ENCODE measurements around the gene CNOT1.
"Not testable (repeated sequence)": the region's sequence is repeated elsewhere in the genome, so short reads cannot be mapped to it uniquely, and the experiment has no call there.

The CNOT1 gene

GRCh38 chr16:58615280-58615679, 14.3 kb downstream of the CNOT1 start:
- DNase-seq (ENCODE audit: low read depth, low spot score) = no peak
- POLR2A ChIA-PET = interaction anchor here (1.0 kb wide), 1 partner anchor 10 kb away, joined by 3 read pairs; no protein-coding TSS in a partner anchor
- CTCF ChIA-PET = interaction anchor here (0.7 to 1.3 kb wide), 2 partner anchors 27 to 46 kb away, joined by 3 to 5 read pairs; no protein-coding TSS in a partner anchor
- no peak for TF ChIP-seq CTCF (IDR thresholded peaks at IDR 0.05; ENCODE audit: insufficient read depth, low read length, missing control alignments)
- no peak overlapping the region for H3K4me3 ChIP-seq (ENCODE audit: low read depth, low read length)

GRCh38 chr16:58614860-58615259, 14.8 kb downstream of the CNOT1 start:
- CTCF ChIA-PET = interaction anchor here (0.7 kb wide), 1 partner anchor 27 kb away, joined by 3 read pairs; no protein-coding TSS in a partner anchor
- H3K4me3 ChIP-seq (ENCODE audit: low read depth, low read length) = no peak overlapping the region
- POLR2A ChIA-PET = interaction anchor here (1.0 kb wide), 1 partner anchor 10 kb away, joined by 3 read pairs; no protein-coding TSS in a partner anchor
- DNase-seq (ENCODE audit: low read depth, low spot score) = no peak
- no peak for TF ChIP-seq CTCF (IDR thresholded peaks at IDR 0.05; ENCODE audit: insufficient read depth, low read length, missing control alignments)

GRCh38 chr16:58614212-58614611, 15.4 kb downstream of the CNOT1 start:
- no peak for DNase-seq (ENCODE audit: low read depth, low spot score)
- no peak overlapping the region for H3K4me3 ChIP-seq (ENCODE audit: low read depth, low read length)
- TF ChIP-seq CTCF (IDR thresholded peaks at IDR 0.05; ENCODE audit: insufficient read depth, low read length, missing control alignments) = no peak
- ChIA-PET CTCF (no interaction called here), POLR2A (no interaction called here)

GRCh38 chr16:58612965-58613364, 16.7 kb downstream of the CNOT1 start:
- H3K4me3 ChIP-seq (ENCODE audit: low read depth, low read length); CTCF ChIA-PET; DNase-seq (ENCODE audit: low read depth, low spot score); POLR2A ChIA-PET: not testable (repeated sequence)

GRCh38 chr16:58608601-58609136, 21.0 kb downstream of the CNOT1 start:
- ChIA-PET CTCF (no interaction called here), POLR2A (no interaction called here)
- H3K4me3 ChIP-seq (ENCODE audit: low read depth, low read length) = no peak overlapping the region
- no peak for DNase-seq (ENCODE audit: low read depth, low spot score)
- TF ChIP-seq CTCF (IDR thresholded peaks at IDR 0.05; ENCODE audit: insufficient read depth, low read length, missing control alignments) = no peak

GRCh38 chr16:58605562-58605961, 24.1 kb downstream of the CNOT1 start:
- POLR2A ChIA-PET = no interaction called here
- H3K4me3 ChIP-seq (ENCODE audit: low read depth, low read length) = no peak overlapping the region
- CTCF ChIA-PET = no interaction called here
- no peak for DNase-seq (ENCODE audit: low read depth, low spot score)
- no peak for TF ChIP-seq CTCF (IDR thresholded peaks at IDR 0.05; ENCODE audit: insufficient read depth, low read length, missing control alignments)

- H3K4me3 ChIP-seq (ENCODE audit: low read depth, low read length) = no peak overlapping the region
- ChIA-PET POLR2A (no interaction called here), CTCF (no interaction called here)
- no peak for DNase-seq (ENCODE audit: low read depth, low spot score)
- TF ChIP-seq CTCF (IDR thresholded peaks at IDR 0.05; ENCODE audit: insufficient read depth, low read length, missing control alignments) = no peak
Measured at GRCh38 chr16:58591083-58591482, 38.5 kb downstream of the CNOT1 start.
